GM23338 (cell line): ENCODE measurements around the gene REEP5. TPM values are rescaled to one million over a fixed set of nuclear protein-coding genes. Genes with fewer than 3 reads are reported as not detected.
A peak's percentile ranks its signal among the peaks of the same experiment; 100 is the strongest.

Source experiments
- ATAC-seq: fragments of 200-7000 bp; cut with Tn5 transposase; 3 replicates; pipeline ENCODE4 v1.9.1; 2020
- DNase-seq: peaks from one replicate; pipeline ENCODE4 v3.0.0-alpha.2; 2015; ENCODE audit warnings: low spot score
- H2AFZ ChIP-seq: fragments of 200-600 bp; sonication (generic); 2 replicates; pipeline ENCODE4 v1.8.0; 2016; ENCODE audit warnings: antibody characterized with exemption, mild to moderate bottlenecking, moderate library complexity
- H3F3A ChIP-seq: fragments of 200-600 bp; sonication (generic); replicated peaks from 2 replicates; pipeline ENCODE4 v1.8.0; 2017; ENCODE audit warnings: antibody characterized with exemption, mixed run types, low read depth
- H3K27ac ChIP-seq: fragments of 200-600 bp; sonication (generic); 2 replicates; pipeline ENCODE4 v1.6.1; 2016; ENCODE audit warnings: low read depth
- H3K27me3 ChIP-seq: fragments of 200-600 bp; sonication (generic); 2 replicates; pipeline ENCODE4 v1.8.0; 2016; ENCODE audit warnings: mild to moderate bottlenecking, mixed run types, moderate library complexity; ENCODE audit not compliant: insufficient read depth
- H3K36me3 ChIP-seq: fragments of 200-600 bp; sonication (generic); 2 replicates; pipeline ENCODE4 v1.8.0; 2016; ENCODE audit warnings: mild to moderate bottlenecking; ENCODE audit not compliant: insufficient read depth
- H3K4me1 ChIP-seq: fragments of 200-600 bp; sonication (generic); 2 replicates; pipeline ENCODE4 v1.8.0; 2016; ENCODE audit warnings: mild to moderate bottlenecking, moderate library complexity; ENCODE audit not compliant: insufficient read depth
- H3K4me2 ChIP-seq: fragments of 200-600 bp; sonication (generic); 2 replicates; pipeline ENCODE4 v1.7.1; 2017; ENCODE audit warnings: mixed run types
- H3K4me3 ChIP-seq: fragments of 200-600 bp; sonication (generic); 2 replicates; pipeline ENCODE4 v1.6.1; 2016; ENCODE audit warnings: mixed run types
- H3K79me2 ChIP-seq: fragments of 200-600 bp; sonication (generic); replicated peaks from 2 replicates; pipeline ENCODE4 v1.8.0; 2017; ENCODE audit warnings: mild to moderate bottlenecking; ENCODE audit not compliant: insufficient read depth
- H3K9me2 ChIP-seq: fragments of 200-600 bp; sonication (generic); 2 replicates; pipeline ENCODE4 v1.8.0; 2017; ENCODE audit not compliant: insufficient read depth
- H4K20me1 ChIP-seq: fragments of 200-600 bp; sonication (generic); replicated peaks from 2 replicates; pipeline ENCODE4 v1.8.0; 2017; ENCODE audit warnings: mild to moderate bottlenecking; ENCODE audit not compliant: insufficient read depth
- H3K27ac Mint-ChIP-seq: 2 replicates; pipeline ENCODE4 v1.8.0; 2020; ENCODE audit warnings: inconsistent platforms, mild to moderate bottlenecking, moderate library complexity, mixed read lengths
- H3K27me3 Mint-ChIP-seq: 3 replicates; pipeline ENCODE4 v1.8.0; 2022; ENCODE audit warnings: low read depth, mild to moderate bottlenecking, moderate library complexity, mixed read lengths, inconsistent platforms; ENCODE audit not compliant: insufficient read depth, poor library complexity
- H3K36me3 Mint-ChIP-seq: 3 replicates; pipeline ENCODE4 v1.8.0; 2021; ENCODE audit warnings: low read depth, mild to moderate bottlenecking, inconsistent platforms, moderate library complexity, mixed read lengths
- H3K4me1 Mint-ChIP-seq: 3 replicates; pipeline ENCODE4 v1.8.0; 2020; ENCODE audit warnings: mild to moderate bottlenecking, inconsistent platforms, mixed read lengths
- H3K4me3 Mint-ChIP-seq: 3 replicates; pipeline ENCODE4 v1.8.0; 2021; ENCODE audit warnings: moderate library complexity, mild to moderate bottlenecking, inconsistent platforms, mixed read lengths
- H3K9me3 Mint-ChIP-seq: 3 replicates; pipeline ENCODE4 v1.8.0; 2020; ENCODE audit warnings: moderate library complexity, mild to moderate bottlenecking, inconsistent platforms, mixed read lengths
- EZH2phosphoT487 ChIP-seq: fragments of 200-600 bp; sonication (generic); IDR thresholded peaks from one replicate; pipeline ENCODE4 v1.8.1; 2018; ENCODE audit warnings: antibody characterized with exemption; ENCODE audit not compliant: unreplicated experiment
- NANOG ChIP-seq: IDR thresholded peaks from 2 replicates; pipeline ENCODE4 v1.6.1; 2016; ENCODE audit warnings: antibody characterized with exemption, borderline replicate concordance
- REST ChIP-seq: IDR thresholded peaks from one replicate; pipeline ENCODE4 v1.6.1; 2018; ENCODE audit warnings: antibody characterized with exemption; ENCODE audit not compliant: unreplicated experiment
- STAT1 ChIP-seq: IDR thresholded peaks from one replicate; pipeline ENCODE4 v1.6.1; 2016; ENCODE audit warnings: antibody characterized with exemption; ENCODE audit not compliant: unreplicated experiment
- polyA plus RNA-seq: library from polyadenylated mRNA; unstranded; fragments of >200 nt; fragmentation: Nextera tagmentation; extraction: Ambion mirVana; gene quantifications from 2 replicates; pipeline ENCODE4 v1.2.1, GENCODE V29; 2016
- total RNA-seq: library from RNA; depleted of rRNA; stranded (reverse); fragments of >200 nt; shearing (Covaris generic); gene quantifications from 2 replicates; pipeline ENCODE4 v1.2.3, GENCODE V29; 2014
- TF ChIP-seq, protein P1 (sequence below), 2 experiments: fragments of 200-600 bp in 1 of 2; sonication (generic) in 1 of 2; conservative IDR thresholded peaks; 2 replicates each; pipeline versions ENCODE4 v1.5.1 to v1.6.1; 2016 to 2017; ENCODE audit warnings: antibody characterized with exemption in 2 of 2, low read depth in 2 of 2, mild to moderate bottlenecking in 2 of 2, moderate library complexity in 1 of 2

The REEP5 gene
- total and polyA plus RNA-seq, 2 experiments from 2014 or later, result 32.5 to 111 TPM

GRCh38 chr5:112854651-112855050 is 67.4 kb downstream of the REEP5 start:
- H3F3A ChIP-seq, result no peaks in the 10 kb centered on the region
- Mint-ChIP-seq H3K36me3 (no peaks in the 10 kb centered on the region), H3K9me3 (no peaks in the 10 kb centered on the region), H3K27ac (no peak overlapping the region), H3K27me3 (peaks cover 5% of the 10 kb centered on the region), H3K4me1 (no peaks in the 10 kb centered on the region), H3K4me3 (no peak overlapping the region)
- DNase-seq (no peak), ATAC-seq (no peak)
- H3K36me3 ChIP-seq, result no peaks in the 10 kb centered on the region
- H2AFZ ChIP-seq, result no peak overlapping the region
- no peak overlapping the region for H3K27ac ChIP-seq
- no peaks in the 10 kb centered on the region for H3K27me3 ChIP-seq
- H3K4me3 ChIP-seq, result no peak overlapping the region
- no peaks in the 10 kb centered on the region for H3K9me2 ChIP-seq
- no peaks in the 10 kb centered on the region for H3K79me2 ChIP-seq
- H3K4me1 ChIP-seq, result no peaks in the 10 kb centered on the region
- no peak for TF ChIP-seq NANOG
- TF ChIP-seq, protein P1, sequence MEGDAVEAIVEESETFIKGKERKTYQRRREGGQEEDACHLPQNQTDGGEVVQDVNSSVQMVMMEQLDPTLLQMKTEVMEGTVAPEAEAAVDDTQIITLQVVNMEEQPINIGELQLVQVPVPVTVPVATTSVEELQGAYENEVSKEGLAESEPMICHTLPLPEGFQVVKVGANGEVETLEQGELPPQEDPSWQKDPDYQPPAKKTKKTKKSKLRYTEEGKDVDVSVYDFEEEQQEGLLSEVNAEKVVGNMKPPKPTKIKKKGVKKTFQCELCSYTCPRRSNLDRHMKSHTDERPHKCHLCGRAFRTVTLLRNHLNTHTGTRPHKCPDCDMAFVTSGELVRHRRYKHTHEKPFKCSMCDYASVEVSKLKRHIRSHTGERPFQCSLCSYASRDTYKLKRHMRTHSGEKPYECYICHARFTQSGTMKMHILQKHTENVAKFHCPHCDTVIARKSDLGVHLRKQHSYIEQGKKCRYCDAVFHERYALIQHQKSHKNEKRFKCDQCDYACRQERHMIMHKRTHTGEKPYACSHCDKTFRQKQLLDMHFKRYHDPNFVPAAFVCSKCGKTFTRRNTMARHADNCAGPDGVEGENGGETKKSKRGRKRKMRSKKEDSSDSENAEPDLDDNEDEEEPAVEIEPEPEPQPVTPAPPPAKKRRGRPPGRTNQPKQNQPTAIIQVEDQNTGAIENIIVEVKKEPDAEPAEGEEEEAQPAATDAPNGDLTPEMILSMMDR (conservative IDR thresholded peaks at IDR 0.05; ENCODE audit: low read depth in 2 of 2), result 0 out of 4 replicates have a peak, but pooled peaks of 1 of the 2 experiments have one; percentile 11
- H4K20me1 ChIP-seq, result no peaks in the 10 kb centered on the region
- H3K4me2 ChIP-seq, result no peak overlapping the region

DNA sequence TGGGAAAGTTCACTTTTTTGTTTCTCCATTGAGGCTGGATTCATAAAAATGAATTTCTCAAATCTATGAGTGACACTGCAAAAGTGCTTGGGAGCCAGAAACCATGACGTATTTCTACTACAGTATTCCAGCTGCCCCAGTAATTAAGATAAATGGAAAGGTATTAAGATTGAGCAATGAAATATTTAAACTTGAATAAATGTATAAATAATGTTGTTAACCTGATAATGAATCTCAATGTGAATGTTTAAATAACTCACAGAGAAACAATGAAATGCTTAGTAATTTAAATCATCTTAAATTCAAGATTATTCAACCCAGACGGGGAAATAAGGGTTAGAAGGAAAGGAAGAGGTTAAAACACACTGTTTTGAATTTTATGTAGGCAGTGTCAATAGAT is 72.1 kb downstream of the REEP5 start:
- no peaks in the 10 kb centered on the region for H3F3A ChIP-seq
- no peak overlapping the region for H3K4me3 ChIP-seq
- H3K36me3 ChIP-seq, result no peaks in the 10 kb centered on the region
- TF ChIP-seq REST (no peak), STAT1 (no peak), EZH2phosphoT487 (no peak)
- peaks cover 18% of the 10 kb centered on the region for H3K4me1 ChIP-seq
- no peaks in the 10 kb centered on the region for H3K9me3 Mint-ChIP-seq
- no peaks in the 10 kb centered on the region for H3K36me3 Mint-ChIP-seq
- no peaks in the 10 kb centered on the region for H3K27me3 ChIP-seq
- no peak for ATAC-seq
- DNase-seq, result no peak
- H3K27ac ChIP-seq, result no peak overlapping the region
- no peaks in the 10 kb centered on the region for H3K9me2 ChIP-seq
- no peak overlapping the region for H3K4me2 ChIP-seq
- no peak overlapping the region for H3K27ac Mint-ChIP-seq
- H3K79me2 ChIP-seq, result no peaks in the 10 kb centered on the region
- peaks cover 2% of the 10 kb centered on the region for H3K27me3 Mint-ChIP-seq
- H3K4me1 Mint-ChIP-seq, result peaks cover 19% of the 10 kb centered on the region
- no peak overlapping the region for H3K4me3 Mint-ChIP-seq
- no peak overlapping the region for H2AFZ ChIP-seq
- no peaks in the 10 kb centered on the region for H4K20me1 ChIP-seq
